ENCODE results near the gene TAGLN2. TPM values are rescaled to one million over a fixed set of nuclear protein-coding genes. Genes with fewer than 3 reads are reported as not detected.

TAGLN2 gene
- total RNA-seq, 3 donors from 2014 or later = 195 to 259 (median 231) TPM

GRCh38 chr1:159923203-159924024, 1.9 kb downstream of the TAGLN2 start:
- H3K4me1 ChIP-seq = peaks cover 10 to 16% of the 10 kb centered on the region in 2 donors
- intact Hi-C loops (cut with DNase I; ENCODE audit: low total_unique reads) = no loop called here

GRCh38 chr1:159922511-159923202, 2.6 kb downstream of the TAGLN2 start:
- Histone ChIP-seq H3K4me1 (peaks cover 10 to 19% of the 10 kb centered on the region in 2 donors), H3K36me3 (peaks cover 5% of the 10 kb centered on the region), H3K4me3 (peak overlapping the region; percentile 87 to 96 (median 95)), H3K27me3 (no peaks in the 10 kb centered on the region), H3K9me3 (no peaks in the 10 kb centered on the region), H3K27ac (peak overlapping the region; percentile 98 to 99)
- intact Hi-C loops (cut with DNase I; ENCODE audit: low total_unique reads) = no loop called here
- TF ChIP-seq POLR2AphosphoS5 (IDR thresholded peaks at IDR 0.05) (no peak), POLR2A (IDR thresholded peaks at IDR 0.05) (no peak)
- no peak for DNase-seq (ENCODE audit: low spot score in 2 of 2)

More at GRCh38 chr1:159923203-159924024, 1.9 kb downstream of the TAGLN2 start:
- Histone ChIP-seq H3K4me3 (peak overlapping the region; percentile 87 to 96 (median 95)), H3K9me3 (no peaks in the 10 kb centered on the region), H3K27ac (peak overlapping the region; percentile 98 to 99), H3K27me3 (no peaks in the 10 kb centered on the region), H3K36me3 (peaks cover 5% of the 10 kb centered on the region)
- peak; percentile 89 for DNase-seq (ENCODE audit: low spot score in 2 of 2)
- TF ChIP-seq CTCF (IDR thresholded peaks at IDR 0.05) = no peak
- peak in 2 of 3 donors; percentile 77 for TF ChIP-seq POLR2AphosphoS5 (IDR thresholded peaks at IDR 0.05)
- peak; percentile 47 for TF ChIP-seq POLR2A (IDR thresholded peaks at IDR 0.05)

GRCh38 chr1:159921700-159922504, 3.4 kb downstream of the TAGLN2 start:
- no peak for TF ChIP-seq POLR2AphosphoS5 (IDR thresholded peaks at IDR 0.05)
- no peak for TF ChIP-seq CTCF (IDR thresholded peaks at IDR 0.05)
- no peak for TF ChIP-seq POLR2A (IDR thresholded peaks at IDR 0.05)
- peaks cover 5% of the 10 kb centered on the region for H3K36me3 ChIP-seq
- peaks cover 10 to 22% of the 10 kb centered on the region in 2 donors for H3K4me1 ChIP-seq
- H3K27me3 ChIP-seq = no peaks in the 10 kb centered on the region
- intact Hi-C loops (cut with DNase I; ENCODE audit: low total_unique reads) = no loop called here
- H3K9me3 ChIP-seq = no peaks in the 10 kb centered on the region
- peak overlapping the region; percentile 87 to 96 (median 95) for H3K4me3 ChIP-seq
- H3K27ac ChIP-seq = peak overlapping the region; percentile 98 to 99
- DNase-seq (ENCODE audit: low spot score in 2 of 2) = no peak

- Histone ChIP-seq H3K4me1 (peaks cover 10 to 21% of the 10 kb centered on the region in 2 donors), H3K27ac (peak overlapping the region; percentile 98 to 99), H3K27me3 (no peaks in the 10 kb centered on the region), H3K9me3 (no peaks in the 10 kb centered on the region), H3K36me3 (peaks cover 5% of the 10 kb centered on the region), H3K4me3 (peak overlapping the region in 1 of 3 donors; percentile 87)
- no peak for TF ChIP-seq POLR2A (IDR thresholded peaks at IDR 0.05)
- TF ChIP-seq CTCF (IDR thresholded peaks at IDR 0.05) = no peak
- TF ChIP-seq POLR2AphosphoS5 (IDR thresholded peaks at IDR 0.05) = no peak
- intact Hi-C loops (cut with DNase I; ENCODE audit: low total_unique reads) = no loop called here
- DNase-seq (ENCODE audit: low spot score in 2 of 2) = no peak
These were observed 4.1 kb downstream of the TAGLN2 start for GRCh38 chr1:159921251-159921650.

GRCh38 chr1:159920651-159921050, 4.7 kb downstream of the TAGLN2 start:
- no peak overlapping the region for H3K4me3 ChIP-seq
- peaks cover 5% of the 10 kb centered on the region for H3K36me3 ChIP-seq
- intact Hi-C loops (cut with DNase I; ENCODE audit: low total_unique reads) = no loop called here
- DNase-seq (ENCODE audit: low spot score in 2 of 2) = no peak
- no peaks in the 10 kb centered on the region for H3K9me3 ChIP-seq
- peaks cover 6 to 15% of the 10 kb centered on the region in 2 donors for H3K4me1 ChIP-seq
- no peaks in the 10 kb centered on the region for H3K27me3 ChIP-seq
- TF ChIP-seq POLR2AphosphoS5 (IDR thresholded peaks at IDR 0.05) (no peak), POLR2A (IDR thresholded peaks at IDR 0.05) (no peak), CTCF (IDR thresholded peaks at IDR 0.05) (no peak)
- peak overlapping the region; percentile 98 to 99 for H3K27ac ChIP-seq
